Measurements from ENCODE around the gene TBX10.

GRCh38 chr11:67635231-67635521 lies 4.4 kb downstream of the TBX10 start:
- no peak for TF ChIP-seq CTCF (IDR thresholded peaks at IDR 0.05; ENCODE audit: borderline replicate concordance, extremely low read depth, low read length, poor library complexity, severe bottlenecking)
- TF ChIP-seq EZH2 (IDR thresholded peaks at IDR 0.05; ENCODE audit: borderline replicate concordance, low read depth, low read length, severe bottlenecking) = no peak

All from DND-41 (cell line).